ENCODE results near the gene DTNB.

The DTNB gene

GRCh38 chr2:25491966-25492532 is 181.3 kb downstream of the DTNB start:
- H3K27ac ChIP-seq: no peak overlapping the region

GRCh38 chr2:25491003-25491696 is 182.2 kb downstream of the DTNB start:
- no peak for TF ChIP-seq CTCF (conservative IDR thresholded peaks at IDR 0.05)
- TF ChIP-seq ZFX (IDR thresholded peaks at IDR 0.05): no peak
- H3K27ac ChIP-seq: no peak overlapping the region

More at GRCh38 chr2:25491966-25492532, 181.3 kb downstream of the DTNB start:
- no peak for TF ChIP-seq CTCF (conservative IDR thresholded peaks at IDR 0.05)
- TF ChIP-seq ZFX (IDR thresholded peaks at IDR 0.05): no peak

- TF ChIP-seq CTCF (conservative IDR thresholded peaks at IDR 0.05): no peak
- no peak for TF ChIP-seq ZFX (IDR thresholded peaks at IDR 0.05)
- H3K27ac ChIP-seq: no peak overlapping the region
Observed at GRCh38 chr2:25490217-25490616, 183.2 kb downstream of the DTNB start.

GRCh38 chr2:25489631-25490030 is 183.7 kb downstream of the DTNB start:
- H3K27ac ChIP-seq: no peak overlapping the region
- no peak for TF ChIP-seq ZFX (IDR thresholded peaks at IDR 0.05)
- no peak for TF ChIP-seq CTCF (conservative IDR thresholded peaks at IDR 0.05)

- no peak overlapping the region for H3K27ac ChIP-seq
- TF ChIP-seq CTCF (conservative IDR thresholded peaks at IDR 0.05) (no peak), ZFX (IDR thresholded peaks at IDR 0.05) (no peak)
Observed at GRCh38 chr2:25483607-25484266, 189.6 kb downstream of the DTNB start.

- TF ChIP-seq CTCF (conservative IDR thresholded peaks at IDR 0.05): no peak
- no peak for TF ChIP-seq ZFX (IDR thresholded peaks at IDR 0.05)
- no peak overlapping the region for H3K27ac ChIP-seq
Observed at GRCh38 chr2:25482341-25482740, 191.0 kb downstream of the DTNB start.

Measured in C4-2B (cell line).